DND-41 (cell line): ENCODE measurements around the gene RANBP2.
"Not testable (repeated sequence)": the region's sequence is repeated elsewhere in the genome, so short reads cannot be mapped to it uniquely, and the experiment has no call there.

Experiments
- CTCF ChIP-seq: IDR thresholded peaks from 2 replicates; pipeline ENCODE4 v1.5.1; 2012; ENCODE audit warnings: borderline replicate concordance, low read length, moderate library complexity, mild to moderate bottlenecking; ENCODE audit not compliant: poor library complexity, severe bottlenecking; ENCODE audit errors: extremely low read depth
- EZH2 ChIP-seq: IDR thresholded peaks from 3 replicates; pipeline ENCODE4 v1.6.1; 2012; ENCODE audit warnings: borderline replicate concordance, low read depth, mild to moderate bottlenecking, moderate library complexity, low read length, inconsistent platforms; ENCODE audit not compliant: severe bottlenecking

- TF ChIP-seq CTCF, EZH2: not testable (repeated sequence)
These were observed 41.1 kb upstream of the RANBP2 start for GRCh38 chr2:108678198-108678651.
